WERI-Rb-1 (cell line): ENCODE measurements around the gene FAM83G.

Experiments used
- DNase-seq: peaks from one replicate; pipeline ENCODE4 v3.0.0-alpha.2; 2020
- H3K27ac ChIP-seq: fragments of 250-450 bp; sonication (Bioruptor Pico); 2 replicates; pipeline ENCODE4 v1.5.1; 2020; ENCODE audit warnings: mild to moderate bottlenecking, moderate library complexity
- H3K27me3 ChIP-seq: fragments of 250-450 bp; sonication (Bioruptor Pico); 2 replicates; pipeline ENCODE4 v1.5.1; 2021; ENCODE audit warnings: mild to moderate bottlenecking, low read depth, moderate library complexity; ENCODE audit not compliant: insufficient read depth, severe bottlenecking
- H3K36me3 ChIP-seq: fragments of 250-450 bp; sonication (Bioruptor Pico); 2 replicates; pipeline ENCODE4 v1.5.1; 2020; ENCODE audit warnings: mild to moderate bottlenecking, moderate library complexity
- H3K4me3 ChIP-seq: 2 replicates; pipeline ENCODE4 v1.5.1; 2011; ENCODE audit warnings: low read depth, mild to moderate bottlenecking, control low read depth, low read length
- H3K9me3 ChIP-seq: fragments of 250-450 bp; sonication (Bioruptor Pico); 2 replicates; pipeline ENCODE4 v1.5.1; 2021; ENCODE audit warnings: mild to moderate bottlenecking, moderate library complexity; ENCODE audit not compliant: severe bottlenecking
- TF ChIP-seq, protein P1 (sequence below): IDR thresholded peaks from 2 replicates; pipeline ENCODE4 v1.5.1; 2011; ENCODE audit warnings: low read depth, mild to moderate bottlenecking, control low read depth, inconsistent platforms, low read length

FAM83G gene

DNA sequence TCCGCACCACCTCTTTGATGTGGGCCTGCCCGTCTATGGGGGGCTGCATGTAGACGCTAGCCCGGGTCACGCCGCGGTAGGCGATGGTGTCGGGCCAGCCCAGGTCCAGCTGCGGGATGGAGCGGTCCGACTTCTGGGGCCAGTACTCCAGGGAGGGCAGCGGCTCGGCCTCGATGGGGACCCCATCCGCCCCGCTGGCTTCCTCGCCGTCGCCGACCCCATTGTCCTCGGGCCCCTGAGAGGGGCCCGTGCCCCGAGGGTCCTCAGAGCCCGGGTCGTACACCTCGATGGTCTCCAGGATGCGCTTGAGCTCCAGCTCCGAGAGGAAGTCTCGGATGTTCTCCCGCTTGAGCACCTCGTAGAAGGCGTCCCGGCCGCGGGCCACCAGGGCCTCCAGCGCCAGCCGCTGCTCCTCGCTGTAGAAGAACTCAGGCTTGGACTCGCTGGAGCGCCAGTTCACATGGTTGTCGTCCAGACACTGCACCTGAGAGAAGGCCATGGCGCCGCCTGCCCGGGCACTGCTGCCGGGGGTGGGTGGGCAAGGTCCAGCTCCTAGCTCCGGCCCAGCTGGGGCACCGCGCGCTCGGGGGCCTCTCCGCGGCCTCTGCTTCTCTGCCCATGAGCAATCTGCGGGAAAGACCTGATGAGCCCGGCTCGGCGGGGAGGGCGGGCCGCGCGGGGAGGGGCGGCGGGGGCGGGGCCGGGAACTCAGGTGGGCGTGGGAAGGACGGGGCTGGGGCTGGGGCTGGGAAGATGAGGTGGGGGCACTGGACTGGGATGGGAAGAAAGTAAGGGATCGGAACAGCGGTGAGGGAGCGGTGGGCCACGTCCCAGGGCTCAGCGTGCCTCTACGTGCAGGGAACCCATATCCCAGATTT, 782 bp downstream of the FAM83G start:
- TF ChIP-seq, protein P1, sequence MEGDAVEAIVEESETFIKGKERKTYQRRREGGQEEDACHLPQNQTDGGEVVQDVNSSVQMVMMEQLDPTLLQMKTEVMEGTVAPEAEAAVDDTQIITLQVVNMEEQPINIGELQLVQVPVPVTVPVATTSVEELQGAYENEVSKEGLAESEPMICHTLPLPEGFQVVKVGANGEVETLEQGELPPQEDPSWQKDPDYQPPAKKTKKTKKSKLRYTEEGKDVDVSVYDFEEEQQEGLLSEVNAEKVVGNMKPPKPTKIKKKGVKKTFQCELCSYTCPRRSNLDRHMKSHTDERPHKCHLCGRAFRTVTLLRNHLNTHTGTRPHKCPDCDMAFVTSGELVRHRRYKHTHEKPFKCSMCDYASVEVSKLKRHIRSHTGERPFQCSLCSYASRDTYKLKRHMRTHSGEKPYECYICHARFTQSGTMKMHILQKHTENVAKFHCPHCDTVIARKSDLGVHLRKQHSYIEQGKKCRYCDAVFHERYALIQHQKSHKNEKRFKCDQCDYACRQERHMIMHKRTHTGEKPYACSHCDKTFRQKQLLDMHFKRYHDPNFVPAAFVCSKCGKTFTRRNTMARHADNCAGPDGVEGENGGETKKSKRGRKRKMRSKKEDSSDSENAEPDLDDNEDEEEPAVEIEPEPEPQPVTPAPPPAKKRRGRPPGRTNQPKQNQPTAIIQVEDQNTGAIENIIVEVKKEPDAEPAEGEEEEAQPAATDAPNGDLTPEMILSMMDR = no peak
- no peak overlapping the region for H3K4me3 ChIP-seq
- no peak overlapping the region for H3K27ac ChIP-seq
- H3K27me3 ChIP-seq = no peaks in the 10 kb centered on the region
- no peaks in the 10 kb centered on the region for H3K36me3 ChIP-seq
- H3K9me3 ChIP-seq = peaks cover 4% of the 10 kb centered on the region
- no peak for DNase-seq

DNA sequence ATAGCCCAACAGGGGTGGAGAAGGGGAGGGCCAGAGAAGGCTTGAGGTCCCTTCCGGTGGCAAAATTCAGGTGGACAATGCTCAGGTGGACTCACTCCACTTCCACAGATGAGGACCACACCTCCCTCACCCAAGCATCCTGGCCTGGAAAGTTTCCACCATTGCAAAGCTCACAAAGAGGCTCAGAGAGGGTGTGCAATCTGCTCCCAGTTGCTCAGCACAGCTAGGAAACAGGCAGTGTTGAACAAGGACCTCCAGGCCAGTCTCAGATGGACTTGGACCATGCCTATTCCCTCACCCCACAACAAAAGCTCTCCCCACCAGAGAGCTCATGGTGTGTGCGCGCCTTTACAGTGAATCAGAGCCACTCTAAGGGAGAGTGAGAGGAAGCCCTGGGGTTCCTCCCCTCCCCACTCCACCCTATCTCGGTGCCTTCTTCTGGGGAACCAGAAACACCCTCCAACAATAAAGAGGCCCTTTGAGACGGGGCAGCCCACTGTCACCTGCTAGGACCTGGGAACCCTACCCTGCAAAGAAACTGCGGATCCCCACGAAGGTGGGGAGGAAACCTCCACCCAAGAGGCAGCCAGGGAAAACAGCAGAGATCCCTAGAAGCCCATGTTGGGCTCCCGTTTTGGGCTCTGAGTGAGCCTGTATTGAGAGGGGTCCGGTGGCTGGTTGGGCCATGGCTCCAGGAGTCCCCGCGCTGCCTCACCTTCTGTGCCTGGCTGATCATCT, 1.6 kb downstream of the FAM83G start:
- H3K4me3 ChIP-seq = no peak overlapping the region
- DNase-seq = no peak
- H3K9me3 ChIP-seq = peaks cover 4% of the 10 kb centered on the region
- no peak overlapping the region for H3K27ac ChIP-seq
- H3K36me3 ChIP-seq = no peaks in the 10 kb centered on the region
- H3K27me3 ChIP-seq = no peaks in the 10 kb centered on the region
- TF ChIP-seq, protein P1 = no peak

GRCh38 chr17:19001907-19002590, 2.5 kb downstream of the FAM83G start:
- DNase-seq = no peak
- no peaks in the 10 kb centered on the region for H3K36me3 ChIP-seq
- TF ChIP-seq, protein P1 = no peak
- H3K9me3 ChIP-seq = peaks cover 4% of the 10 kb centered on the region
- no peak overlapping the region for H3K27ac ChIP-seq
- no peaks in the 10 kb centered on the region for H3K27me3 ChIP-seq
- H3K4me3 ChIP-seq = no peak overlapping the region

- Histone ChIP-seq H3K27ac (no peak overlapping the region), H3K36me3 (no peaks in the 10 kb centered on the region), H3K4me3 (no peak overlapping the region), H3K27me3 (no peaks in the 10 kb centered on the region), H3K9me3 (no peaks in the 10 kb centered on the region)
- TF ChIP-seq, protein P1 = no peak
- DNase-seq = no peak
Observed at GRCh38 chr17:19000531-19001325, 3.8 kb downstream of the FAM83G start.

GRCh38 chr17:18999911-19000310, 4.7 kb downstream of the FAM83G start:
- Histone ChIP-seq H3K27me3 (no peaks in the 10 kb centered on the region), H3K36me3 (no peaks in the 10 kb centered on the region), H3K27ac (no peak overlapping the region), H3K9me3 (no peaks in the 10 kb centered on the region), H3K4me3 (no peak overlapping the region)
- TF ChIP-seq, protein P1 = no peak
- DNase-seq = no peak
